Peyer's patch (tissue), 4 donors: ENCODE measurements around the gene LAGE3. TPM values are rescaled to one million over a fixed set of nuclear protein-coding genes. Genes with fewer than 3 reads are reported as not detected.

Experiments used
- DNase-seq, 3 donors: peaks; one replicate each; pipeline ENCODE4 v3.0.0-alpha.2; 2017 to 2019
- H3K27ac ChIP-seq, 4 donors: fragments of 200-600 bp; sonication (generic); one replicate each; pipeline ENCODE4 v1.5.1; 2016 to 2019
- H3K27me3 ChIP-seq, 2 donors: fragments of 200-600 bp; sonication (generic); one replicate each; pipeline ENCODE4 v1.5.1; 2019
- H3K36me3 ChIP-seq, 3 donors: fragments of 200-600 bp; sonication (generic); one replicate each; pipeline ENCODE4 v1.5.1; 2016 to 2019
- H3K4me1 ChIP-seq, 4 donors: fragments of 200-600 bp; sonication (generic); one replicate each; pipeline ENCODE4 v1.5.1; 2016 to 2019
- H3K4me3 ChIP-seq, 4 donors: fragments of 200-600 bp; sonication (generic); 1 replicate in 3 of 4; 2 replicates in 1 of 4; pipeline ENCODE4 v1.5.1; 2016 to 2019; ENCODE audit warnings: mild to moderate bottlenecking in 1 of 4
- H3K9me3 ChIP-seq, 4 donors: fragments of 200-600 bp; sonication (generic); one replicate each; pipeline ENCODE4 v1.5.1; 2016 to 2019; ENCODE audit warnings: mild to moderate bottlenecking in 1 of 4
- CTCF ChIP-seq, 6 experiments: fragments of 450-650 bp in 4 of 6; fragments of 200-600 bp in 2 of 6; sonication (generic) in 1 of 6; IDR thresholded peaks; one replicate each; pipeline ENCODE4 v1.5.1; 2017 to 2019; ENCODE audit warnings: antibody characterized with exemption in 6 of 6, mild to moderate bottlenecking in 3 of 6, moderate library complexity in 1 of 6
- POLR2A ChIP-seq, 2 donors: fragments of 450-650 bp; IDR thresholded peaks; one replicate each; pipeline ENCODE4 v1.5.1; 2017; ENCODE audit warnings: antibody characterized with exemption in 2 of 2, mild to moderate bottlenecking in 2 of 2, moderate library complexity in 2 of 2
- total RNA-seq, 4 donors: library from RNA; depleted of rRNA; stranded (reverse); fragments of >200 nt; gene quantifications; one replicate each; pipeline ENCODE4 v1.1.0, GENCODE V29; 2016

Gene LAGE3
- total RNA-seq, 4 donors from 2014 or later: 8.5 to 15.7 (median 10.8) TPM

- Histone ChIP-seq H3K9me3 (no peaks in the 10 kb centered on the region), H3K4me3 (no peak overlapping the region), H3K36me3 (no peaks in the 10 kb centered on the region), H3K4me1 (peaks cover 0 to 11% (median 0%) of the 10 kb centered on the region in 4 donors), H3K27me3 (no peaks in the 10 kb centered on the region), H3K27ac (no peak overlapping the region)
- no peak for TF ChIP-seq POLR2A (IDR thresholded peaks at IDR 0.05)
- TF ChIP-seq CTCF (IDR thresholded peaks at IDR 0.05): no peak
- no peak for DNase-seq
Measured at GRCh38 chrX:154512879-154513553, 33.9 kb upstream of the LAGE3 start.

DNA sequence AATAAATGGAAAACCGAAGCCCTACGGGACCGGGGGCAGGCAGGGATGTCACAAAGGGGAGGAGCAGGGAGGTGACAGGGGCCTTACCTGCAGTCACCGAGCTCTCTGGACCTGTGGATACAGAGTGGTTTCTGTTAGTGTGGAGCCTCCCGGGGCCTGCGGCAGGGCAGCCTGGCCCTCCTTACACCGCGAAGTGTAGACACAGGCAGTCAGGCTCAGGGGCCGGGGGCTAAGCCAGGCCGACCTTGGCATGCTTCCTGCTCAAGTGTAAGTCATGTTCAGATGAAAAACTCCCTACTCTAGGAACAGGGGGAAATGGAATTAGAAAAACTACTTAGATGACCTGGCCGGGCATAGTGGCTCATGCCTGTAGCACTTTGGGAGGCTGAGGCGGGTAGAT, 32.7 kb upstream of the LAGE3 start:
- Histone ChIP-seq H3K27ac (no peak overlapping the region), H3K36me3 (peaks cover 0 to 10% (median 0%) of the 10 kb centered on the region in 3 donors), H3K4me1 (peaks cover 0 to under 1% (median 0%) of the 10 kb centered on the region in 4 donors), H3K4me3 (no peak overlapping the region), H3K9me3 (no peaks in the 10 kb centered on the region), H3K27me3 (no peaks in the 10 kb centered on the region)
- no peak for TF ChIP-seq CTCF (IDR thresholded peaks at IDR 0.05)
- no peak for TF ChIP-seq POLR2A (IDR thresholded peaks at IDR 0.05)
- DNase-seq: no peak

DNA sequence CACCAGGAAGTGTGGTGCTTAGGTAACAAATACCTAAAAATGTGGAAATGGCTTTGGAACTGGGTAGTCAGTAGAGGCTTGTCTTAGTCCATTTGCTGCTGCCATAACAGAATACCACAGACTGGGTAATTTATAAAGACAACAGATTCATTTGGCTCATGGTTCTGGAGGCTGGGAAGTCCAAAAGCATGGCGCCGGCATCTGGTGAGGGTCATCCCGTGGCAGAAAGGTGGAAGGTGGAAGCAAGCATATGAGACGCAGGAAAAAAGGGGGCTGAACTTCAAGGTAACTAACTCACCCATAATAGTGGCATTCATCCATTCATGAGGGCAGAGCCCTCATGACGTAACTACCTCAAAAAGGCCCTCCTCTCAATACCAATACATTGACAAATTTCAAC, 30.4 kb upstream of the LAGE3 start:
- DNase-seq: no peak
- Histone ChIP-seq H3K9me3 (no peaks in the 10 kb centered on the region), H3K27me3 (no peaks in the 10 kb centered on the region), H3K36me3 (peaks cover 0 to 10% (median 0%) of the 10 kb centered on the region in 3 donors), H3K4me1 (no peaks in the 10 kb centered on the region), H3K27ac (no peak overlapping the region), H3K4me3 (no peak overlapping the region)
- TF ChIP-seq CTCF (IDR thresholded peaks at IDR 0.05): no peak
- no peak for TF ChIP-seq POLR2A (IDR thresholded peaks at IDR 0.05)

DNA sequence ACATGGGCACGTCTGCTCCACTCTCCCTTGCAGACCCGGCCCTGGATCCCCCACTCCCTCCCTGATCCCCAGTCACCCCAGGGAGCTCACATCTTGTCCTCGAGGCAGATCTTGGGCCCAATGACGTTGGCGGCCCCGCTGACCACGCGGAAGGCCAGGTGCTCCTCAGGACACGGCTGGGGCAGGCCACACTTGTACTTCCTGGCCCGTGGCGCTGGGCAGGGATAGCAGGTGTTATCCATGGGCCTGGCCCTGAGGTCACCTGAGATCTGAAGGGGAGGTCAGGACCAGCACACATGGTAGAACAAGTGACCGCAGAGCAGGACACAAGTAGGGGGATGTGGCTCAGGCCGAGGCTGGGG, 29.3 kb upstream of the LAGE3 start:
- DNase-seq: no peak
- no peaks in the 10 kb centered on the region for H3K9me3 ChIP-seq
- H3K36me3 ChIP-seq: peaks cover 0 to 10% (median 0%) of the 10 kb centered on the region in 3 donors
- no peaks in the 10 kb centered on the region for H3K4me1 ChIP-seq
- no peak overlapping the region for H3K27ac ChIP-seq
- TF ChIP-seq CTCF (IDR thresholded peaks at IDR 0.05) (no peak), POLR2A (IDR thresholded peaks at IDR 0.05) (no peak)
- no peak overlapping the region for H3K4me3 ChIP-seq
- H3K27me3 ChIP-seq: no peaks in the 10 kb centered on the region

- Histone ChIP-seq H3K27me3 (no peaks in the 10 kb centered on the region), H3K36me3 (peaks cover 0 to 10% (median 0%) of the 10 kb centered on the region in 3 donors), H3K27ac (no peak overlapping the region), H3K4me3 (no peak overlapping the region), H3K4me1 (no peaks in the 10 kb centered on the region), H3K9me3 (no peaks in the 10 kb centered on the region)
- no peak for DNase-seq
- TF ChIP-seq POLR2A (IDR thresholded peaks at IDR 0.05) (no peak), CTCF (IDR thresholded peaks at IDR 0.05) (no peak)
Measured at GRCh38 chrX:154507673-154508383, 28.7 kb upstream of the LAGE3 start.
